ENCODE results near the gene SLC26A6.

SLC26A6 gene

DNA sequence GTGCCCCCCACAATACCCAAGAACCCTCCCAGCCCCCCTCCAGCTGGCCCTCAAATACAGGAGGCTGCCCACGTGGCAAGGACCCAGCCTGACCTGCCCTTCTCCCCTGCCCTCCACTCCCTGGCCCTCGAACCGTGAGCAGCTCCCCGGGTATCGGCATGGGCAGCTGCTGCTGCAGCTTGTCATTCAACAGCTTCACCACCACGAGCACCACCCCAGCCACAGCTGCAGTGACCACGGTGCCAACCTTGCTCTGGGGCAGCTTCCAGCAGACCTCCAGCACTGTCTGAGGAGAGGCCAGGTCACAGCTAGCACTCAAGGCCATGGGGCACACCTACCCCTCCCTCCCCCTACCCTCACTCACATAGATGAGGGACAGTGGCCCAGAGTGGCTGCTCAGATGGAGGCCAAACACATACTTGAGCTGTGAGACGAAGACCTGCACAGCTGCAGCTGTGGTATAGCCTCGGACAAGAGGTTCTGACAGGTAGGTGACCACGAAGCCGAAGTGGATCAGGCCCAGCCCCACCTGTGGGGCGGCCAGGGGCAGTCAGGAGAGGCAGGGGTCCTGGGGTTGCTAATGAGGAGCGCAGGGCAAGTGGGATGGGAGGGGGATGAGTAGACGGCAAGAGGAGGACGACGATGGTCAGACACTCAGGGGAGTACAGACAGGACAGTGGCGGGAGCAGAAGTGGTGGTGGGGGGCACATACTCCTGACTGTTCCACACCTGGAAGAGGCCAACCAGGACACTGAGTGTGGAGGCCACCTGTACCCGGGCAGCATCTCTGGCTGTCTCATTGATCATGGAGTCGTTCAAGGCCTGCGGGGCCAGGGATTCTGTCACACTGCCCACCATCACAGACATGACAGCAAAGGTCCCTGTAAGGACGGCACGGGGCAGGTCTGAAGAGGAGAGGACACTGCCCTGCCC lies 3.5 kb downstream of the SLC26A6 start:
- TF ChIP-seq, protein P1, sequence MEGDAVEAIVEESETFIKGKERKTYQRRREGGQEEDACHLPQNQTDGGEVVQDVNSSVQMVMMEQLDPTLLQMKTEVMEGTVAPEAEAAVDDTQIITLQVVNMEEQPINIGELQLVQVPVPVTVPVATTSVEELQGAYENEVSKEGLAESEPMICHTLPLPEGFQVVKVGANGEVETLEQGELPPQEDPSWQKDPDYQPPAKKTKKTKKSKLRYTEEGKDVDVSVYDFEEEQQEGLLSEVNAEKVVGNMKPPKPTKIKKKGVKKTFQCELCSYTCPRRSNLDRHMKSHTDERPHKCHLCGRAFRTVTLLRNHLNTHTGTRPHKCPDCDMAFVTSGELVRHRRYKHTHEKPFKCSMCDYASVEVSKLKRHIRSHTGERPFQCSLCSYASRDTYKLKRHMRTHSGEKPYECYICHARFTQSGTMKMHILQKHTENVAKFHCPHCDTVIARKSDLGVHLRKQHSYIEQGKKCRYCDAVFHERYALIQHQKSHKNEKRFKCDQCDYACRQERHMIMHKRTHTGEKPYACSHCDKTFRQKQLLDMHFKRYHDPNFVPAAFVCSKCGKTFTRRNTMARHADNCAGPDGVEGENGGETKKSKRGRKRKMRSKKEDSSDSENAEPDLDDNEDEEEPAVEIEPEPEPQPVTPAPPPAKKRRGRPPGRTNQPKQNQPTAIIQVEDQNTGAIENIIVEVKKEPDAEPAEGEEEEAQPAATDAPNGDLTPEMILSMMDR (IDR thresholded peaks at IDR 0.05; ENCODE audit: low read depth, low read length, missing control alignments): no peak
- no peak for DNase-seq (ENCODE audit: low read depth)
- no peak overlapping the region for H3K4me3 ChIP-seq (ENCODE audit: low read depth, low read length)

DNA sequence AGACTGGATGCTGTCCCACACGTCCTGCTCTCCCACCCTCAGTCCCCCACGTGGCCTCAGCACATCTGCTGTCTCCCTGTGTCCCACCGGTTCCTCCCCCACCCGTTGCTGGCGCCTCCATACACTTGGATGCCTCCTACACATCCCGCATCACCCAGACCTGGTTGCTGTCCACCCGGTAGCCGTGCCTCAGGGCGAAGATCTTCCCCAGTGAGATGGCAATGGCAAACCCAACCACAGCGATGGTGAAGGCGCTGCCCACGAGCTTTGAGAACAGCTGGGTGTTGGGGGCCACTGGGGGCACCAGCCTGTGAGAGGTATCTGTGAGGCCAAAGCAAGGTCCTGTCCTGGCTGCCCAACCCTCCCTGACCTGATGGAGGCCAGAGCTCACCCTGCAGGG lies 4.4 kb downstream of the SLC26A6 start:
- H3K4me3 ChIP-seq (ENCODE audit: low read depth, low read length): no peak overlapping the region
- DNase-seq (ENCODE audit: low read depth): no peak
- TF ChIP-seq, protein P1 (IDR thresholded peaks at IDR 0.05; ENCODE audit: low read depth, low read length, missing control alignments): no peak

DNA sequence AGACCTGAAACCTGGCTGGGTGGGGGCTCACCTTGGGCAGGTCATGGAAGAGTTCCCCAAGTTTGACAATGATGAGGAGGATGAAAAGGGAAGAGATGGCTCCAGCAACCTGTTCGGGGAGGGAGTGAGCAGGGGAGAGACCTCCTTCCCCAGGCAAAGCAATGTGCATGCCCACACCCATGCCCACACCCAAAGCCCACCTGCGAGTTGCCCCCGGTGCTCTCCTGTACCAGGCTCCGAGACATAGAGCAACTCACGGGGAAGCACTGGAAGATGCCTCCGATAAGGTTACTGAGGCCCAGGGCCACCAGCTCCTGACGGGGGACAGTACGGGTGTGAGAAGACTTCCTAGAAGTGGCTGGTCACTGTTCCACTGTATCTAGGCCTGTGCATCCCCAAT lies 4.9 kb downstream of the SLC26A6 start:
- no peak for DNase-seq (ENCODE audit: low read depth)
- TF ChIP-seq, protein P1 (IDR thresholded peaks at IDR 0.05; ENCODE audit: low read depth, low read length, missing control alignments): no peak
- no peak overlapping the region for H3K4me3 ChIP-seq (ENCODE audit: low read depth, low read length)

DNA sequence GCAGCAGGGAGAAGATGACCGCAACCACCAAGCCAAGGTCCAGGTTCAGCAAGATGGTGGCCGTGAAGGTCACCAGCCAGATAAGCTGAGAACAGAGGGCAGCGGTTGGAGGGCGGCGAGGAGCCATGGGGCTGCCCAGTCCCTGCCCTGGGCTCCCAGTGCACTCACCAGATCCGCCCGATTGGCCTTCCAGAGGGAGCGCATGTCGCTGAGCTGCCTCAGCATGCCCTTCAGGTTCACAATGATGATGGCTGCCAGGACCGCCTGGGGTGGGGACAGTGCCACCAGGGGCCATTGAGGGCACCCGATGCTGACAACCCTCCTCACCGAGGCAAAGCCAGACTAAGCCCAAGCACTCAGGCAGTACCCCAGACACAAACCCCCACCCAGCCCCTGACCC lies 5.4 kb downstream of the SLC26A6 start:
- H3K4me3 ChIP-seq (ENCODE audit: low read depth, low read length): no peak overlapping the region
- TF ChIP-seq, protein P1 (IDR thresholded peaks at IDR 0.05; ENCODE audit: low read depth, low read length, missing control alignments): no peak
- no peak for DNase-seq (ENCODE audit: low read depth)

DNA sequence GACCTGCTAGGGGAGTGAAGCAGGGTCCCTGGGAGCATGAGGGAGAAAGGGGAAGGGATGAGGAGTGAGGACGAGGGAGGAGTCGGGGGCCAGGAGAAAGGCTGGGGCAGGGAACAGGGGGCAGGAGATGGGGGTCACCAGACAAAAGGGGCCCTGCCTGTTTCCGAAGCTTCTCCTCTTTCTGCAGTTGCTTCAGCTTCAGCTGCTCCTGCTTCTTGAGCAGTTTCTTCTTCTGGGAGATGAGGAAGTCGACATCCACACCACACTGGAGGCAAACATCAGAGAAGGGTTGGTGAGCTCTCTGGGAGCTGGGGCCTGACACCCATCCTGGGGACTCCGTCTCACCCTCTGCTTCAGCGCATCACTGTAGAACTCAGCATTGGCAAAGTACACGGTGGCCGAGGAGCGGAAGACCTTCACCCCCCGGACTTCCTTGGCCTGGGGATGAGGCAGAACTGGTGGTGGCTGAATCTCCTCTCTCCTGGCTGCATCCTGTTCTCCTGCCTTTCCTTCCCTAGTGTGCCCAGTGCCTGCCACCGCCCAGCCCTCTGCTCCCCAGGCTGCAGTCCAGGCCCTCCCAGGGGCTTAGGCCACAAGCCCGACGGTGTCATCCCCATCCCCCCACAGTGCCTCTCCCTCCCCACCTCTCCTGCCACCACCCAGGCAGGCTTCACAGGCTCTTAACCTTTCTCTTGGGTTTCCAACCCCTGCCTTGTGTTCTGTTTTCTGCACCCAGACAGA lies 6.8 kb downstream of the SLC26A6 start:
- TF ChIP-seq, protein P1 (IDR thresholded peaks at IDR 0.05; ENCODE audit: low read depth, low read length, missing control alignments): no peak
- DNase-seq (ENCODE audit: low read depth): no peak
- no peak overlapping the region for H3K4me3 ChIP-seq (ENCODE audit: low read depth, low read length)

DNA sequence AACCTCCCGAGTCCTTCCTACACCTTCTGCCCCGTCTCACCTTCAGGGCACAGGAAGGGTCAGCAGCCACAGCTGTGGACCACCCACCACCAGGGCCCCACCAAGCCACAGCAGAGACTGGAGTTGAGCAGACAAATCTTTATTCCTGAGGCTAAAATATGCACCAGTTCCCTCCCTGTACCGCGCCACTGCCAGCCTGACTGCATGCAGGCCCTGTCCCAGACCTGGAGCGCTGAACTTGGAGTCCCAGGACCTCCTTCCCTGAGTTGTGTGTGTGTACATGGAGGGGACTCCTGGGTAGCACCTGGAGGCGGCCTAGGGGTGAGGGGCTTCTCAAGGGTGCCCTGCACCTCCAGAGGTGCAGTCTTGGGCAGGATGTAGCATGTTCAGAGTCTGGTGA lies 9.7 kb downstream of the SLC26A6 start:
- DNase-seq (ENCODE audit: low read depth): no peak
- H3K4me3 ChIP-seq (ENCODE audit: low read depth, low read length): no peak overlapping the region
- TF ChIP-seq, protein P1 (IDR thresholded peaks at IDR 0.05; ENCODE audit: low read depth, low read length, missing control alignments): no peak

Data from GM12864 (cell line).